Measurements from ENCODE around the gene DUSP28. TPM values are rescaled to one million over a fixed set of nuclear protein-coding genes. Genes with fewer than 3 reads are reported as not detected.

The DUSP28 gene
- total and polyA plus RNA-seq, 2 of the 13 experiments (the other 11 are each of a cell fraction or from before 2014, with no cell fraction given), result 5.2 to 8.6 TPM

- POLR2A ChIA-PET, result interaction anchor here (1.4 to 6.0 kb wide), 6 partner anchors 8 to 53 kb away, joined by 3 to 149 read pairs (median 54); partner anchors contain the start of genes ANKMY1, DUSP28 and RNPEPL1
- H3K4me3 ChIP-seq (replicated peaks in 1 of 3; ENCODE audit: insufficient read depth in 1 of 3, low read depth in 2 of 3, low read length in 3 of 3), result peak overlapping the region; percentile 83 to 90 (median 88)
These were observed 28.0 kb downstream of the DUSP28 start for GRCh38 chr2:240588006-240588655.

GRCh38 chr2:240588669-240589068, 28.5 kb downstream of the DUSP28 start:
- Histone ChIP-seq H2AFZ (ENCODE audit: low read length) (no peak overlapping the region), H3K27me3 (ENCODE audit: control insufficient read depth in 1 of 2, insufficient read depth in 2 of 2, low read length in 2 of 2) (peaks cover 0 to 4% of the 10 kb centered on the region in 2 experiments; a peak in 1 of 5 replicates), H3K4me3 (replicated peaks in 1 of 3; ENCODE audit: insufficient read depth in 1 of 3, low read depth in 2 of 3, low read length in 3 of 3) (peak overlapping the region in 1 of 3 experiments; percentile 90; a peak in 1 of 6 replicates), H3K9me3 (ENCODE audit: low read length) (no peaks in the 10 kb centered on the region), H4K20me1 (ENCODE audit: insufficient read depth, low read length) (peaks cover 17% of the 10 kb centered on the region; the same call in 1 of the 2 replicates), H3K36me3 (replicated peaks in 1 of 2; ENCODE audit: control insufficient read depth in 1 of 2, insufficient read depth in 2 of 2, low read length in 2 of 2) (peaks cover 20 to 36% of the 10 kb centered on the region in 2 experiments), H3K9ac (ENCODE audit: insufficient read depth, low read depth, low read length) (peak overlapping the region; percentile 24; the same call in 1 of the 2 replicates), H3K27ac (ENCODE audit: extremely low read length, insufficient read depth, low read length) (no peak overlapping the region), H3K79me2 (ENCODE audit: insufficient read depth, low read length) (peaks cover 53% of the 10 kb centered on the region), H3K4me2 (ENCODE audit: low read depth, low read length) (peak overlapping the region; percentile 98), H3K4me1 (ENCODE audit: insufficient read depth, low read length) (peaks cover 37% of the 10 kb centered on the region)
- FAIRE-seq (no peak), ATAC-seq (no peak), DNase-seq (ENCODE audit: low spot score) (no peak)
- BruUV-seq (replicated peaks), result no TSS peak
- in situ Hi-C loops (cut with HindIII; ENCODE audit: extremely low pct_ligation_motif_present, low pct_unique_long_range_greater_than_20kb), result no loop called here
- 82% methylated on average over 4 of the region's 4 CpGs for WGBS (ENCODE audit: low lambda C conversion rate)
- intact Hi-C loops (cut with micrococcal nuclease; ENCODE audit: unreplicated experiment), result no loop called here
- POLR2A ChIA-PET, result interaction anchor here (1.4 to 6.0 kb wide), 4 partner anchors 9 to 29 kb away, joined by 5 to 149 read pairs (median 116); partner anchors contain the start of genes ANKMY1, DUSP28 and RNPEPL1
- CTCF ChIA-PET (ENCODE audit: low intra/inter-chr PET ratio, low total read pairs), result no interaction called here
- TF ChIP-seq, protein P1, sequence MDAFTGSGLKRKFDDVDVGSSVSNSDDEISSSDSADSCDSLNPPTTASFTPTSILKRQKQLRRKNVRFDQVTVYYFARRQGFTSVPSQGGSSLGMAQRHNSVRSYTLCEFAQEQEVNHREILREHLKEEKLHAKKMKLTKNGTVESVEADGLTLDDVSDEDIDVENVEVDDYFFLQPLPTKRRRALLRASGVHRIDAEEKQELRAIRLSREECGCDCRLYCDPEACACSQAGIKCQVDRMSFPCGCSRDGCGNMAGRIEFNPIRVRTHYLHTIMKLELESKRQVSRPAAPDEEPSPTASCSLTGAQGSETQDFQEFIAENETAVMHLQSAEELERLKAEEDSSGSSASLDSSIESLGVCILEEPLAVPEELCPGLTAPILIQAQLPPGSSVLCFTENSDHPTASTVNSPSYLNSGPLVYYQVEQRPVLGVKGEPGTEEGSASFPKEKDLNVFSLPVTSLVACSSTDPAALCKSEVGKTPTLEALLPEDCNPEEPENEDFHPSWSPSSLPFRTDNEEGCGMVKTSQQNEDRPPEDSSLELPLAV (CRISPR knock-in tag; conservative IDR thresholded peaks at IDR 0.05; ENCODE audit: low read depth), result no peak
- TF ChIP-seq SIN3B (IDR thresholded peaks at IDR 0.05; ENCODE audit: low read length), result no peak
- no peak for TF ChIP-seq PRDM15 (CRISPR knock-in tag; IDR thresholded peaks at IDR 0.05)
- no peak for TF ChIP-seq ZNF563 (CRISPR knock-in tag; IDR thresholded peaks at IDR 0.05)
- no peak for TF ChIP-seq RELA (CRISPR knock-in tag; IDR thresholded peaks at IDR 0.05)
- TF ChIP-seq ZNF343 (CRISPR knock-in tag; IDR thresholded peaks at IDR 0.05), result no peak

More at GRCh38 chr2:240588006-240588655, 28.0 kb downstream of the DUSP28 start:
- in situ Hi-C loops (cut with HindIII; ENCODE audit: extremely low pct_ligation_motif_present, low pct_unique_long_range_greater_than_20kb) (no loop called here), intact Hi-C loops (cut with micrococcal nuclease; ENCODE audit: unreplicated experiment) (no loop called here)
- H4K20me1 ChIP-seq (ENCODE audit: insufficient read depth, low read length), result peaks cover 17% of the 10 kb centered on the region; the same call in 1 of the 2 replicates
- FAIRE-seq, result no peak
- ATAC-seq, result no peak
- peak overlapping the region; percentile 98 for H3K9ac ChIP-seq (ENCODE audit: insufficient read depth, low read depth, low read length)
- 81% methylated on average over 10 of the region's 10 CpGs for WGBS (ENCODE audit: low lambda C conversion rate)
- H3K79me2 ChIP-seq (ENCODE audit: insufficient read depth, low read length), result peaks cover 58% of the 10 kb centered on the region
- H3K36me3 ChIP-seq (replicated peaks in 1 of 2; ENCODE audit: control insufficient read depth in 1 of 2, insufficient read depth in 2 of 2, low read length in 2 of 2), result peaks cover 20 to 37% of the 10 kb centered on the region in 2 experiments
- H3K27ac ChIP-seq (ENCODE audit: extremely low read length, insufficient read depth, low read length), result no peak overlapping the region
- H3K4me2 ChIP-seq (ENCODE audit: low read depth, low read length), result peak overlapping the region; percentile 98
- CTCF ChIA-PET (ENCODE audit: low intra/inter-chr PET ratio, low total read pairs), result no interaction called here
- H2AFZ ChIP-seq (ENCODE audit: low read length), result no peak overlapping the region
- H3K4me1 ChIP-seq (ENCODE audit: insufficient read depth, low read length), result peaks cover 42% of the 10 kb centered on the region
- TF ChIP-seq, protein P2, sequence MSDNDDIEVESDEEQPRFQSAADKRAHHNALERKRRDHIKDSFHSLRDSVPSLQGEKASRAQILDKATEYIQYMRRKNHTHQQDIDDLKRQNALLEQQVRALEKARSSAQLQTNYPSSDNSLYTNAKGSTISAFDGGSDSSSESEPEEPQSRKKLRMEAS (IDR thresholded peaks at IDR 0.05), result 0 out of 2 replicates have a peak, but pooled peaks have one; percentile 16
- no peak for TF ChIP-seq NR1H2 (CRISPR knock-in tag; IDR thresholded peaks at IDR 0.05; ENCODE audit: borderline replicate concordance, low read depth)
- TF ChIP-seq, protein P3, sequence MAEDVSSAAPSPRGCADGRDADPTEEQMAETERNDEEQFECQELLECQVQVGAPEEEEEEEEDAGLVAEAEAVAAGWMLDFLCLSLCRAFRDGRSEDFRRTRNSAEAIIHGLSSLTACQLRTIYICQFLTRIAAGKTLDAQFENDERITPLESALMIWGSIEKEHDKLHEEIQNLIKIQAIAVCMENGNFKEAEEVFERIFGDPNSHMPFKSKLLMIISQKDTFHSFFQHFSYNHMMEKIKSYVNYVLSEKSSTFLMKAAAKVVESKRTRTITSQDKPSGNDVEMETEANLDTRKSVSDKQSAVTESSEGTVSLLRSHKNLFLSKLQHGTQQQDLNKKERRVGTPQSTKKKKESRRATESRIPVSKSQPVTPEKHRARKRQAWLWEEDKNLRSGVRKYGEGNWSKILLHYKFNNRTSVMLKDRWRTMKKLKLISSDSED (CRISPR knock-in tag; IDR thresholded peaks at IDR 0.05), result 0 out of 2 replicates have a peak, but pooled peaks have one; percentile 34
- no peaks in the 10 kb centered on the region for H3K9me3 ChIP-seq (ENCODE audit: low read length)
- BruUV-seq (replicated peaks), result TSS peak; percentile 53
- no peak for DNase-seq (ENCODE audit: low spot score)
- H3K27me3 ChIP-seq (ENCODE audit: control insufficient read depth in 1 of 2, insufficient read depth in 2 of 2, low read length in 2 of 2), result peaks cover 0 to 4% of the 10 kb centered on the region in 2 experiments; a peak in 1 of 5 replicates
